Muscle layer of duodenum (tissue), 2 donors: ENCODE results near the gene TOR1B.
"Not testable (repeated sequence)": the region's sequence is repeated elsewhere in the genome, so short reads cannot be mapped to it uniquely, and the experiment has no call there.

Experiments
- H3K27ac ChIP-seq: one replicate; pipeline ENCODE4 v1.7.0; 2013; ENCODE audit warnings: mild to moderate bottlenecking, low read length
- H3K27me3 ChIP-seq: one replicate; pipeline ENCODE4 v1.7.0; 2013; ENCODE audit warnings: low read depth, mild to moderate bottlenecking, control low read depth, low read length
- H3K36me3 ChIP-seq, 2 donors: one replicate each; pipeline ENCODE4 v1.7.0; 2013; ENCODE audit warnings: low read length in 2 of 2, control low read depth in 1 of 2, mild to moderate bottlenecking in 1 of 2; ENCODE audit not compliant: insufficient read depth in 2 of 2, control insufficient read depth in 1 of 2
- H3K4me1 ChIP-seq, 2 donors: one replicate each; pipeline ENCODE4 v1.7.0; 2013; ENCODE audit warnings: low read length in 2 of 2, mild to moderate bottlenecking in 2 of 2, control low read depth in 1 of 2, moderate library complexity in 1 of 2; ENCODE audit not compliant: insufficient read depth in 2 of 2, control insufficient read depth in 1 of 2
- H3K4me3 ChIP-seq, 2 donors: one replicate each; pipeline ENCODE4 v1.7.0; 2013; ENCODE audit warnings: low read length in 2 of 2, low read depth in 1 of 2, mild to moderate bottlenecking in 1 of 2
- H3K9me3 ChIP-seq, 2 donors: one replicate each; pipeline ENCODE4 v1.7.0; 2013; ENCODE audit warnings: low read length in 2 of 2, control low read depth in 1 of 2, mild to moderate bottlenecking in 1 of 2; ENCODE audit not compliant: control insufficient read depth in 1 of 2
- donor health status: healthy.

Gene TOR1B

DNA sequence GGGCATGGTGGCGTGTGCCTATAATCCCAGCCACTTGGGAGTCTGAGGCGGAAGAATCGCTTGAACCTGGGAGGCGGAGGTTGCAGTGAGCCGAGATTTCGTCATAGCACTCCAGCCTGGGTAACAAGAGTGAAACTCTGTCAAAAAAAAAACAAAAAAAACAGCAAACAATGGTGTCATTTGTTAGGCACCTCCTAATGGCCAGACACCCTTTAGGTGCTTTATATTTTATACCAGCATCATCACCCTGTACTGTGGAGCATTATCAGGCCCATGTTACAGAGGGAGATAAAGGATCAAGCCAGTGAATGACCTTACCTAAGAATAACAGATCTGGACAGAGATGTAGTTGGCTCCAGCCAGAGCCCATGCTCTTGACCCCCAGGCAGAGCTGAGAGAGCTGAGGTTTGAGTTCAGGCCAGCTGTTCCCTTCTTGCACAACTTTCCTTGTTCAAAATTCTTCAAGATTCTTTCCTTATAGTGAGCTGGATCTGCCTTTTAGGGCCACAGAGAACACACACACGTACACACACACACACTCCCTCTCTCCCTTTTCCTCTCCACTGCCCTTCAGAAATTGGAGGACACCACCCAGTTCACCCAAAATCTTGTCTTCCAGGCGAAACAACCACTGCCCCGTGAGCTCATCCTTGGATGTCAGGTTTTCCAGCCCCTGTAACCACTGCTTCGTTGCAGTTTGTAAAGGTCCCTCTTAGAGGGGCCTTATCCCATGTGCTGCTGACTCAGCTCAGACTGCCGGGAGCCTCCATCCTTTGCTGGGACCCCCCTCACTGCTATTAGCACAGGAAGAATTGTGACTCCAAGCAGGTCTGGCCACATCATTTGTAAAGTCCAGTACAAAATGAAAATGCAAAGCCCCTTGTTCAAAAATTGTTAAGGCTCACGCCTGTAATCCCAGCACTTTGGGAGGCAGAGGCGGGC is 39.7 kb upstream of the TOR1B start:
- H3K36me3 ChIP-seq: no peaks in the 10 kb centered on the region
- H3K9me3 ChIP-seq: no peaks in the 10 kb centered on the region
- no peak overlapping the region for H3K27ac ChIP-seq
- peaks cover 0 to 8% of the 10 kb centered on the region in 2 donors for H3K4me1 ChIP-seq
- H3K4me3 ChIP-seq: no peak overlapping the region
- H3K27me3 ChIP-seq: no peaks in the 10 kb centered on the region

DNA sequence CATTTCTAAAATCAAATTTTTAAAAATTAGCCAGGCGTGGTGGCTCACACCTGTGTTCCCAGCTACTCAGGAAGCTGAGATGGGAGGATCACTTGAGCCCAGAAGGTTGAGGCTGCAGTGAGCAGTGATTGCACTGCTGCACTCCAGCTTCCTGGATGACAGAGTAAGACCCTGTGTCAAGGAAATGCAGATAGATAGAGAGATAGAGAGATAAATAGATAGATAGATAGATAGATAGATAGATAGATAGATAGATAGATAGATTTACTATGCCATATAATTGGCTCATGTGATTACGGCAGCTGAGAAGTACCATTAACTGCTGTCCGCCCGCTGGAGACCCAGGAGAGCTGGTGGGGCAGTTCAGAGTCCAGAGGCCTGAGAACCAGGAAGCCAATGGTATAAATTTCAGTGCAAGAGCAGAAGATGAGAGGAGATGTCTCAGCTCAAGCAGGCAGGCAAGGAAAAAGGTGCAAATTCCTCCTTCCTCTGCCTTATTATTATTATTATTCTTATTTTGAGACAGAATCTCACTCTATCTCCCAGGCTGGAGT is 37.1 kb upstream of the TOR1B start:
- H3K27me3 ChIP-seq: no peaks in the 10 kb centered on the region
- H3K27ac ChIP-seq: no peak overlapping the region
- peaks cover 0 to 8% of the 10 kb centered on the region in 2 donors for H3K4me1 ChIP-seq
- no peak overlapping the region for H3K4me3 ChIP-seq
- H3K36me3 ChIP-seq: no peaks in the 10 kb centered on the region
- no peaks in the 10 kb centered on the region for H3K9me3 ChIP-seq

DNA sequence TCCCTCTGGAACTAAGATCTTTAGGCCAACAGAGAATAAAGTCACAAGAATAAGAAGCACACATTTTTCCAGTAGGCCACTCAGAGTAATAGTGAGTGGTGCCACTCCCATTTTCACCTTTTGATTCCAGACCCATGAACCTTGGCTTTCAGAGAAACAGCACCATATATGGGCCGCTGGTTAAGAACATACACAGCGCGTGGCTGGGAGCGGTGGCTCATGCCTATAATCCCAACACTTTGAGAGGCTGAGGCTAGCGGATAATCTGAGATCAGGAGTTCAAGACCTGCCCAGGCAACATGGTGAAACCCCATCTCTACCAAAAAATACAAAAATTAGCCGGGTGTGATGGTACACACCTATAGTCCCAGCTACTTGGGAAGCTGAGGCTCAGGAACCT is 34.5 kb upstream of the TOR1B start:
- H3K36me3 ChIP-seq: no peaks in the 10 kb centered on the region
- no peak overlapping the region for H3K4me3 ChIP-seq
- no peaks in the 10 kb centered on the region for H3K9me3 ChIP-seq
- no peaks in the 10 kb centered on the region for H3K27me3 ChIP-seq
- no peak overlapping the region for H3K27ac ChIP-seq
- H3K4me1 ChIP-seq: no peaks in the 10 kb centered on the region

DNA sequence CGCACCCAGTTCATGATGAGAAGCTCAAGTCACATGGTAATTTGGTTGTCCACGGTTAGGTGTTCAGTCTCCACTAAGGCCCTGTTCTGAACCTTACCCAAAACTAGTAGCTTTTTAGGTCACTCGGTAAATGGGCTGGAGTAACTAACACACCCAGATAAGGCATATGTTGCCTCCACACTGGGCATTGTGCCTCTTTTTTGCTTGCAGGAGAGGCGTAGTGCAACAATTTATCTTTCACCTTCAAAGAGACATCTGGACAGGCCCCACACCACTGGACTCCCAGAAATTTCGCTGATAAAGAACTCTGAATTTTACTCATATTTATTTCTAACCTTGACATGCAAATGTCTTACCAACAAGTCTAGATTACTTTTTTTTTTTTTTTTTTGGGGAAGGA is 33.3 kb upstream of the TOR1B start:
- no peak overlapping the region for H3K27ac ChIP-seq
- no peaks in the 10 kb centered on the region for H3K27me3 ChIP-seq
- no peaks in the 10 kb centered on the region for H3K9me3 ChIP-seq
- H3K4me1 ChIP-seq: no peaks in the 10 kb centered on the region
- H3K36me3 ChIP-seq: no peaks in the 10 kb centered on the region
- no peak overlapping the region for H3K4me3 ChIP-seq

DNA sequence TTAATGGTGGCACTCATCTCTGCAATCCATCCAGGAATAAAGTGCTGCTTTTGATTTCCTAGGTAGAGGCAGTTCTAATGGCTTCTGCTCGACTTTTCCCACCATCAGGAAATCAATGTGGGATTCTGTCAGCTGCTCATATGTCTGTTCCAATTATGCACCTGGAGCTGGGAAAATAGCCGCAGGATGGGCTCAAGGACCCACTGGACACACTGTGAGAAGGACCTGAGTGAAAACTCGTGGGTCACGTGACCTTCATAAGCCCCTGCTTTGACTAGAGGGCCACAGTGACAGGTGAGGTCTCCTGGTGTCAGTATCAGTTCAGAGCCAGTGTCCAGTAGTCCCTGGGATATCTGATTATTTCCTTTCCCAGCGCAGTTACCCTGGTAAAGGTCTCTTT is 32.2 kb upstream of the TOR1B start:
- Histone ChIP-seq H3K27ac (no peak overlapping the region), H3K27me3 (no peaks in the 10 kb centered on the region), H3K4me1 (no peaks in the 10 kb centered on the region), H3K4me3 (no peak overlapping the region), H3K9me3 (no peaks in the 10 kb centered on the region), H3K36me3 (no peaks in the 10 kb centered on the region)

DNA sequence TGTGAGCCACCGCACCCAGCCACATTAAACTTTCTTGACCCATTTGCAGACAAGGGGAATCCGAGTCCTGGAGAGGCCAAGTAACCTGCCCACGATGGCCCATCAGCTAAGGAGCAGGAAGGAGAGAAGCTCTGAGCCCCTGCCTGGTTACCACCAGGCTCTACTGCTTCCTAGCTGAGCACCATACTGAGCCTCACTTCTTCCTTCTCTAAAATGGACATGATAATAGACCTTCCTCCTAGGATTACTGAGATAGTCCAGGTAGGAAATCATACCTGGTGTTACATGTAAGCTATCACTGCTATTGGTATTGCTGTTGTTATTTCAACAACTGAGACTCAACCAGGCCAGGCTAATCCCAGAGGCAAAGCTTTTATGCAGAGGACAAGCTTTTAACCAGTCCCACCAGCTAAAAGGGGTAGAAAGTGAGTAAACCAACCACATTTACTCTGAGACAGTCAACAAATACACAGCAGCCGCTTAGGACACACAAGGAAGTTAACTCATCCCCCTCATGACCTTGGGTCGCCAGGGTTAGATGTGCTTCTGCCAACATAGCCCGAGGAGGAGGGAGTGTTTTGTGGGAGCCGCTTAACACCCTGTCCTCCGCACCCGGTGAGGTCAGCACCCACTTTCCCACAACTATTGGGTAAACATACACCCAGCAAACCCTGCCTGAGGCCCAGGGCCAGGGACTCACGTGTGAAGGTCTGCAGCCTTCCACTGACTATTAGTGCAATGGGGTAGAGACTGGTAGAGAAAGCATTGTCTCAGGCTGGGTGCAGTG is 29.5 kb upstream of the TOR1B start:
- Histone ChIP-seq H3K4me1 (peaks cover 5 to 12% of the 10 kb centered on the region in 2 donors), H3K27me3 (no peaks in the 10 kb centered on the region), H3K36me3 (no peaks in the 10 kb centered on the region), H3K27ac (no peak overlapping the region), H3K4me3 (no peak overlapping the region), H3K9me3 (no peaks in the 10 kb centered on the region)

DNA sequence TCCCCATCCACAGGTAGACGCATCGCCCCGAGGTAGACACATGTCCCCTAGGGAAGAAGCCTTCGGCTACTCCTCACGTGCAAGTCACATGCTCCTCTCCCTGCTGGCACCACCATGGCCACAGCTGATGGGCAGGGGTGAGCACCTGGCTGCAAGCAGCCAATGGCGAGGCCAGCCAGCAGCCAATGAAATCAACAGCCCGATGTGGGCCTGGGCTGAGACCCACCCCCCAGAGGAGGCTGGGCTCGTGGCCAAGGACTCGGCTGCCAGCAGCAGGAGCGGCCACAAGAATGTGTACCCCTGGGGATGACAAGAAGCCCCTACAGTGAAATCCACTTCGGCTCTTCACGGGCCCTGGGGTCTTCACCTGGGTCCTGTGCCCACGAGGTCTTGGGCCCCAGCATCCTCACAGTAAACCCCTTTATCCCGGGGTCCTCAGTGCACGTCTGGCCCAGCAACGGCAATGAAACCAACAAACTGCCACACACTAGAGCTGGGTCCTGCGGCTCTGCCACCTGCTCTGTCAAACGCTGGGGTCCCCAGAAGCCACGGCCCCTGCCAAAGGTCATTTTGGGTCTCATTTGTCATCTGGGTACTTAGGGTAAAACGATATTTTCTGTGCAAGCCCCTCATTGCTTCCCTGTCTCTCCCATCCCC is 28.1 kb upstream of the TOR1B start:
- Histone ChIP-seq H3K9me3 (no peaks in the 10 kb centered on the region), H3K27ac (no peak overlapping the region), H3K27me3 (no peaks in the 10 kb centered on the region), H3K36me3 (no peaks in the 10 kb centered on the region), H3K4me1 (peaks cover 5 to 12% of the 10 kb centered on the region in 2 donors), H3K4me3 (no peak overlapping the region)

DNA sequence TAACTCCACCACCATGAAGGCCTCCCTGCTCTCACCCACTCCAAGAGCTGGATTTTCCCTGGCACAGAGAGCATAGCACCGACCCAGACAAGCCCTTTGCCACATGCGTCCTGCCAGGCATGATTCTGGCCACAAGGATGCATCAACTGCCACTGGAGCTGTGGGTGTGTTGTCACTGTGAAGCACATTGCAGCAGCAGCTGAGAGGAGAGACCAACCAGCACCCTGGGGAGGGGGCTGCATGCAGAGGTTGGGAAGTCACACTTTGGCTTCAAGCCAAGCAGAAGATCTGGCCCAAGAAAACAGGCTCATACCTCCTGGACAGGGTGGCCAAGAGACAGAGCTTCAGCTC is 27.6 kb upstream of the TOR1B start:
- H3K27ac ChIP-seq: no peak overlapping the region
- H3K36me3 ChIP-seq: no peaks in the 10 kb centered on the region
- H3K9me3 ChIP-seq: no peaks in the 10 kb centered on the region
- peaks cover 5 to 12% of the 10 kb centered on the region in 2 donors for H3K4me1 ChIP-seq
- no peaks in the 10 kb centered on the region for H3K27me3 ChIP-seq
- no peak overlapping the region for H3K4me3 ChIP-seq

DNA sequence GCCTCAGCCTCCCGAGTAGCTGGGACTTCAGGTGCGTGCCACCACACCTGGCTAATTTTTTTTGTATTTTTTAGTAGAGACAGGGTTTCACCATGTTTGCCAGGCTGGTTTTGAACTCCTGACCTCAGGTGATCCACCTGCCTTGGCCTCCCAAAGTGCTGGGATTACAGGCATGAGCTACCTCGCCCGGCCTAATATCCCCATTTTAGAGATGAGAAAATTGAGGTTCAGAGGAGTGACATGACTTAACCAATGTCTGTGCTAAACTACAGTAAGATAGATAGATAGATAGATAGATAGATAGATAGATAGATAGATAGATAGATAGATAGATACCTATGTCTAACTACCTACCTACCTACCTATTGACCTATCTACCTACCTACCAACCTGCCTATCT is 26.9 kb upstream of the TOR1B start:
- H3K27me3 ChIP-seq, H3K4me3 ChIP-seq, H3K36me3 ChIP-seq, H3K9me3 ChIP-seq: not testable (repeated sequence)
- peaks cover 5 to 12% of the 10 kb centered on the region in 2 donors for H3K4me1 ChIP-seq
- peak overlapping the region; percentile 4 for H3K27ac ChIP-seq

DNA sequence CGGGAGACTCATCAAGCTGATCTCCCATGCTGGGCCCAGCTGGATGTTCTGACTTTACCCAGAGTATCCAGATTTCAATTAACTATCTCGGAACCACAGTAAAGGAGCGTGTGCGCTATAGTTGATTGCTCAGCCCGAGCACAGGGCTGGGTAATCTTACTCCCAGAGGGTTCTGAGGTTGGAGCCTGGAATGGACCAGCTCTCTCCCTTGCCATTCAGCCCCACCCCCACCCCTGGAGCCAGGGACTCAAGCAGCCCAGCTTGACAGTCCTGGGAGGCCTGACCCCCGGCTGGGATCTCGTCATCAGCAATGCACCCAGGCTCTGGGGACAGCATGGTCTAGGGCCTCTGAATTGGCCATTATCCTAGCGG is 26.4 kb upstream of the TOR1B start:
- H3K4me1 ChIP-seq: peaks cover 5 to 12% of the 10 kb centered on the region in 2 donors
- H3K4me3 ChIP-seq: peak overlapping the region in 1 of 2 donors; percentile 38
- H3K36me3 ChIP-seq: no peaks in the 10 kb centered on the region
- no peaks in the 10 kb centered on the region for H3K9me3 ChIP-seq
- peak overlapping the region; percentile 4 for H3K27ac ChIP-seq
- no peaks in the 10 kb centered on the region for H3K27me3 ChIP-seq
